Measurements from ENCODE around the gene ANKRD34B. TPM values are rescaled to one million over a fixed set of nuclear protein-coding genes. Genes with fewer than 3 reads are reported as not detected.

ANKRD34B gene
- total and polyA plus RNA-seq, 2 donors (not counting 1 experiment from before 2014, with no cell fraction given), result not detected

DNA sequence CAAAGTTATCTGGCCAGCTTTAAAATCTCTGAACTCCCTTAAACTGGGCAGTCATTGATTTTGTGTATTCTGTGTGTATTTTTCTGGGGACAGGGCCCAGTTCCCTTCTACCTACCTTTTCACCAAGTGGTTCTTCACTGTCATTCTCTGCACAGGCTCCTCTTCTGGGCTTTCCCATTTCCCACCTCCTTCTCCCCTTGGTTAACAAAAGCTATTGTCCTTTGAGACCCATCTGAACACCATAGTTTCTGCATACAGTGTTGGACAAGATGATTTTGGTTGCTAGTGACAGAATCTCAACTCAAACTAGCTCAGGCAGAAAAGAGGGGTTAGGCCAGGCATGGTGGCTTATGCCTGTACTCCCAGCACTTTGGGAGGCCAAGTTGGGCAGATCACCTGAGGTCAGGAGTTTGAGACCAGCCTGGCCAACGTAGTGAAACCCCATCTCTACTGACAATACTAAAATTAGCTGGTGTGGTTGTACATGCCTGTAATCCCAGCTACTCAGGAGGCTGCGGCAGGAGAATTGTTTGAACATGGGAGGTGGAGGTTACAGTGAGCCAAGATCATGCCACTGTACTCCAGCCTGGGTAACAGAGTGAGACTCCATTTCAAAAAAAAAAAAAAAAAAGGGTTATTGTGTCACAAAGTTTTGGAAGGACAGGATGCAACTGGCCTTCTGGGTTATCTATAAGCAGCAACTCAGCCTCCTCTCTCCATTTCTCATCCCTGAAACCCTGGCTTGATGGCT lies 31.0 kb upstream of the ANKRD34B start:
- 100% methylated on average over 1 of the region's 2 CpGs for WGBS (ENCODE audit: insufficient coverage)
- H2AFZ ChIP-seq (ENCODE audit: insufficient read depth, low read depth, low read length, poor library complexity, severe bottlenecking), result no peak overlapping the region
- no peaks in the 10 kb centered on the region for H3K9me3 Mint-ChIP-seq (ENCODE audit: insufficient read depth)
- ATAC-seq (ENCODE audit: low read depth) (no peak), DNase-seq (no peak)
- ChIA-PET CTCF (no interaction called here), POLR2A (no interaction called here)
- no peak overlapping the region for H3K4me3 ChIP-seq (ENCODE audit: control extremely low read depth in 1 of 5, extremely low read depth in 1 of 5, insufficient read depth in 1 of 5, low read depth in 2 of 5, low read length in 4 of 5)
- no peak overlapping the region for H3K27ac ChIP-seq (ENCODE audit: low read length in 2 of 2)
- no peaks in the 10 kb centered on the region for H3K36me3 ChIP-seq (replicated peaks in 1 of 2; ENCODE audit: control extremely low read depth in 1 of 2, control insufficient read depth in 1 of 2, extremely low read depth in 1 of 2, insufficient read depth in 2 of 2, low read length in 1 of 2)
- H3K9ac ChIP-seq (ENCODE audit: low read length), result no peak overlapping the region
- H3K9me3 ChIP-seq (ENCODE audit: control extremely low read depth in 1 of 3, control insufficient read depth in 2 of 3, insufficient read depth in 1 of 3, low read length in 2 of 3), result no peaks in the 10 kb centered on the region
- no peak for TF ChIP-seq EZH2 (IDR thresholded peaks at IDR 0.05; ENCODE audit: borderline replicate concordance, insufficient read depth, low read depth, low read length, poor library complexity, severe bottlenecking)
- TF ChIP-seq, protein P1, sequence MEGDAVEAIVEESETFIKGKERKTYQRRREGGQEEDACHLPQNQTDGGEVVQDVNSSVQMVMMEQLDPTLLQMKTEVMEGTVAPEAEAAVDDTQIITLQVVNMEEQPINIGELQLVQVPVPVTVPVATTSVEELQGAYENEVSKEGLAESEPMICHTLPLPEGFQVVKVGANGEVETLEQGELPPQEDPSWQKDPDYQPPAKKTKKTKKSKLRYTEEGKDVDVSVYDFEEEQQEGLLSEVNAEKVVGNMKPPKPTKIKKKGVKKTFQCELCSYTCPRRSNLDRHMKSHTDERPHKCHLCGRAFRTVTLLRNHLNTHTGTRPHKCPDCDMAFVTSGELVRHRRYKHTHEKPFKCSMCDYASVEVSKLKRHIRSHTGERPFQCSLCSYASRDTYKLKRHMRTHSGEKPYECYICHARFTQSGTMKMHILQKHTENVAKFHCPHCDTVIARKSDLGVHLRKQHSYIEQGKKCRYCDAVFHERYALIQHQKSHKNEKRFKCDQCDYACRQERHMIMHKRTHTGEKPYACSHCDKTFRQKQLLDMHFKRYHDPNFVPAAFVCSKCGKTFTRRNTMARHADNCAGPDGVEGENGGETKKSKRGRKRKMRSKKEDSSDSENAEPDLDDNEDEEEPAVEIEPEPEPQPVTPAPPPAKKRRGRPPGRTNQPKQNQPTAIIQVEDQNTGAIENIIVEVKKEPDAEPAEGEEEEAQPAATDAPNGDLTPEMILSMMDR (IDR thresholded peaks at IDR 0.05), result no peak
- no peaks in the 10 kb centered on the region for H3K27me3 ChIP-seq (replicated peaks in 1 of 4; ENCODE audit: control extremely low read depth in 1 of 4, control insufficient read depth in 3 of 4, insufficient read depth in 4 of 4, low read length in 3 of 4)
- no peaks in the 10 kb centered on the region for H3K79me2 ChIP-seq (ENCODE audit: control insufficient read depth, insufficient read depth, low read length)
- no peaks in the 10 kb centered on the region for H3K27me3 Mint-ChIP-seq
- no peak overlapping the region for H3K27ac Mint-ChIP-seq
- no peaks in the 10 kb centered on the region for H3K4me1 Mint-ChIP-seq
- no peaks in the 10 kb centered on the region for H3K4me1 ChIP-seq (ENCODE audit: control insufficient read depth in 2 of 2, insufficient read depth in 2 of 2, low read length in 2 of 2)
- intact Hi-C loops (cut with micrococcal nuclease), result no loop called here
- H3K4me3 Mint-ChIP-seq, result no peak overlapping the region
- no peaks in the 10 kb centered on the region for H4K20me1 ChIP-seq (ENCODE audit: control insufficient read depth, insufficient read depth, low read length, poor library complexity, severe bottlenecking)
- no peak overlapping the region for H3K4me2 ChIP-seq (replicated peaks; ENCODE audit: low read depth, low read length, poor library complexity, severe bottlenecking)

DNA sequence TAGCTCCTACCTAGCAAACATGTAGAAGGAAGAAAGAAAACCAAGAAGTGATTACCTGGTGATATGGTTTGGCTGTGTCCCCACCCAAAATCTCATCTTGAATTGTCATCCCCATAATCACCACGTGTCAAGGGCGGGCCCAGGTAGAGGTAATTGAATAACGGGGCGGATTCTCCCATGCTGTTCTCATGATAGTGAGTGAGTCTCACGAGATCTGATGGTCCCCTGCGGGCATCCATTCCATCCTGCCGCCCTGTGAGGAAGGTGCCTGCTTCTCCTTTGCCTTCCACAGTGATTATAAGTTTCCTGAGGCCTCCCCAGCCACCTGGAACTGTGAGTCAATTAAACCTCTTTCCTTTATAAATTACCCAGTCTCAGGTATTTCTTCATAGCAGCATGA lies 27.4 kb upstream of the ANKRD34B start:
- Histone ChIP-seq H3K4me3 (ENCODE audit: control extremely low read depth in 1 of 5, extremely low read depth in 1 of 5, insufficient read depth in 1 of 5, low read depth in 2 of 5, low read length in 4 of 5) (no peak overlapping the region), H3K27me3 (replicated peaks in 1 of 4; ENCODE audit: control extremely low read depth in 1 of 4, control insufficient read depth in 3 of 4, insufficient read depth in 4 of 4, low read length in 3 of 4) (no peaks in the 10 kb centered on the region), H3K79me2 (ENCODE audit: control insufficient read depth, insufficient read depth, low read length) (no peaks in the 10 kb centered on the region), H2AFZ (ENCODE audit: insufficient read depth, low read depth, low read length, poor library complexity, severe bottlenecking) (no peak overlapping the region), H3K4me2 (replicated peaks; ENCODE audit: low read depth, low read length, poor library complexity, severe bottlenecking) (no peak overlapping the region), H4K20me1 (ENCODE audit: control insufficient read depth, insufficient read depth, low read length, poor library complexity, severe bottlenecking) (no peaks in the 10 kb centered on the region), H3K9me3 (ENCODE audit: control extremely low read depth in 1 of 3, control insufficient read depth in 2 of 3, insufficient read depth in 1 of 3, low read length in 2 of 3) (no peaks in the 10 kb centered on the region), H3K4me1 (ENCODE audit: control insufficient read depth in 2 of 2, insufficient read depth in 2 of 2, low read length in 2 of 2) (no peaks in the 10 kb centered on the region), H3K9ac (ENCODE audit: low read length) (no peak overlapping the region), H3K36me3 (replicated peaks in 1 of 2; ENCODE audit: control extremely low read depth in 1 of 2, control insufficient read depth in 1 of 2, extremely low read depth in 1 of 2, insufficient read depth in 2 of 2, low read length in 1 of 2) (no peaks in the 10 kb centered on the region), H3K27ac (ENCODE audit: low read length in 2 of 2) (no peak overlapping the region)
- WGBS (ENCODE audit: insufficient coverage), result 100% methylated on average over 1 of the region's 7 CpGs
- Mint-ChIP-seq H3K9me3 (ENCODE audit: insufficient read depth) (no peaks in the 10 kb centered on the region), H3K4me1 (no peaks in the 10 kb centered on the region), H3K4me3 (no peak overlapping the region), H3K27me3 (no peaks in the 10 kb centered on the region), H3K27ac (no peak overlapping the region)
- ATAC-seq (ENCODE audit: low read depth) (no peak), DNase-seq (no peak)
- ChIA-PET CTCF (no interaction called here), POLR2A (no interaction called here)
- TF ChIP-seq, protein P1 (IDR thresholded peaks at IDR 0.05), result no peak
- TF ChIP-seq EZH2 (IDR thresholded peaks at IDR 0.05; ENCODE audit: borderline replicate concordance, insufficient read depth, low read depth, low read length, poor library complexity, severe bottlenecking), result no peak
- intact Hi-C loops (cut with micrococcal nuclease), result no loop called here
